Kidney (tissue), 14 donors: ENCODE measurements around the gene METTL13. TPM values are rescaled to one million over a fixed set of nuclear protein-coding genes. Genes with fewer than 3 reads are reported as not detected.
A peak's percentile ranks its signal among the peaks of the same experiment; 100 is the strongest.

Source experiments
- DNase-seq, 5 donors: peaks; one replicate each; pipeline ENCODE4 v3.0.0-alpha.2; 2013 to 2020
- FAIRE-seq: peaks from 2 replicates; lab custom pipeline; 2012; peaks lifted over from hg19 to GRCh38; lab: Jason Lieb, UNC
- H3K27ac ChIP-seq, 2 donors: one replicate each; pipeline ENCODE4 v1.7.0; 2013; ENCODE audit warnings: low read depth in 2 of 2, low read length in 2 of 2, inconsistent platforms in 1 of 2
- H3K27me3 ChIP-seq: one replicate; pipeline ENCODE4 v1.7.1; 2013; ENCODE audit warnings: low read length, inconsistent platforms; ENCODE audit not compliant: control insufficient read depth, insufficient read depth
- H3K36me3 ChIP-seq, 3 donors: one replicate each; pipeline versions ENCODE4 v1.7.0 to v1.7.1; 2013; ENCODE audit warnings: low read length in 3 of 3, control low read depth in 1 of 3, inconsistent platforms in 1 of 3; ENCODE audit not compliant: insufficient read depth in 3 of 3, control insufficient read depth in 2 of 3
- H3K4me1 ChIP-seq, 3 donors: one replicate each; pipeline versions ENCODE4 v1.7.0 to v1.7.1; 2013; ENCODE audit warnings: low read length in 3 of 3, inconsistent platforms in 1 of 3, low read depth in 1 of 3; ENCODE audit not compliant: control insufficient read depth in 2 of 3, insufficient read depth in 2 of 3
- H3K4me3 ChIP-seq, 3 donors: one replicate each; pipeline versions ENCODE4 v1.7.0 to v1.8.1; 2013; ENCODE audit warnings: low read length in 3 of 3, control low read depth in 1 of 3, inconsistent platforms in 1 of 3
- H3K9ac ChIP-seq, 3 donors: one replicate each; pipeline versions ENCODE4 v1.7.0 to v1.7.1; 2013; ENCODE audit warnings: low read length in 3 of 3, control low read depth in 1 of 3, inconsistent platforms in 1 of 3
- H3K9me3 ChIP-seq, 3 donors: one replicate each; pipeline versions ENCODE4 v1.7.0 to v1.7.1; 2013; ENCODE audit warnings: low read length in 3 of 3, control low read depth in 1 of 3, inconsistent platforms in 1 of 3; ENCODE audit not compliant: control insufficient read depth in 2 of 3, insufficient read depth in 1 of 3
- CTCF ChIP-seq: IDR thresholded peaks from 3 replicates; pipeline ENCODE4 v1.5.1; 2012; ENCODE audit warnings: mild to moderate bottlenecking, moderate library complexity, borderline replicate concordance; ENCODE audit not compliant: insufficient read depth; ENCODE audit errors: extremely low read depth
- intact Hi-C: fragments of 100-400 bp; cut with DNase I; formaldehyde crosslinking; loops from one replicate; pipeline ENCODE4 v1.11.1; 2022
- polyA plus RNA-seq: library from polyadenylated mRNA; stranded (reverse); fragments of 350-450 nt; fragmentation: Illumina TruSeq; extraction: RNeasy Lipid Tissue Mini Kit (QIAGEN cat#74804); gene quantifications from one replicate; pipeline ENCODE4 v1.2.3, GENCODE V29; 2014; ENCODE audit warnings: low read depth, low replicate concordance; ENCODE audit not compliant: insufficient read depth
- total RNA-seq: library from RNA; stranded (reverse); fragmentation: NEBNext Ultra II Directional; extraction: Animal tissue kit (Norgen Biotek cat#: 25700); gene quantifications from one replicate; pipeline ENCODE4 v1.2.1, GENCODE V29; 2021
- donor health status: control.
- donor health status: control.
- donor health status: control.
- donor health status: control.
- donor health status: control.
- donor health status: DM: yes; HTN: yes; CAD: no.
- donor health status: Normal renal cell carcinoma (clear cell type).

The METTL13 gene
- total and polyA plus RNA-seq, 2 donors from 2014 or later = 24.5 to 29.0 TPM

- Histone ChIP-seq H3K27ac (no peak overlapping the region), H3K27me3 (no peaks in the 10 kb centered on the region), H3K4me1 (peaks cover 0 to 7% (median 0%) of the 10 kb centered on the region in 3 donors), H3K9ac (no peak overlapping the region), H3K9me3 (no peaks in the 10 kb centered on the region), H3K36me3 (no peaks in the 10 kb centered on the region), H3K4me3 (no peak overlapping the region)
- DNase-seq = no peak
- TF ChIP-seq CTCF = no peak
- intact Hi-C loops = no loop called here
- FAIRE-seq = no peak
Measured at GRCh38 chr1:171844381-171844780, 62.9 kb downstream of the METTL13 start.

- Histone ChIP-seq H3K4me3 (no peak overlapping the region), H3K4me1 (peaks cover 0 to 7% (median under 1%) of the 10 kb centered on the region in 3 donors), H3K36me3 (no peaks in the 10 kb centered on the region), H3K27ac (no peak overlapping the region), H3K27me3 (no peaks in the 10 kb centered on the region), H3K9ac (no peak overlapping the region), H3K9me3 (no peaks in the 10 kb centered on the region)
- intact Hi-C loops = no loop called here
- no peak for TF ChIP-seq CTCF
- DNase-seq (no peak), FAIRE-seq (peak; percentile 51)
Measured at GRCh38 chr1:171845998-171846397, 64.5 kb downstream of the METTL13 start.

Other genes with a start within 250 kb of the METTL13 start
- gene MYOCOS, start 159.4 kb upstream of the METTL13 start, total RNA-seq = 0.54 TPM
- gene MYOCOS, start 159.4 kb upstream of the METTL13 start, polyA plus RNA-seq = 0.54 TPM
- 0.66 TPM for gene MYOC, start 129.0 kb upstream of the METTL13 start, total RNA-seq
- gene MYOC, start 129.0 kb upstream of the METTL13 start, polyA plus RNA-seq = not detected
- gene VAMP4, start 39.6 kb upstream of the METTL13 start, total RNA-seq = 15.3 TPM
- gene VAMP4, start 39.6 kb upstream of the METTL13 start, polyA plus RNA-seq = 7.5 TPM
- gene DNM3, start 59.8 kb downstream of the METTL13 start, total RNA-seq = 19.1 TPM
- gene DNM3, start 59.8 kb downstream of the METTL13 start, polyA plus RNA-seq = 5.9 TPM